ENCODE results near the gene TTC14. TPM values are rescaled to one million over a fixed set of nuclear protein-coding genes. Genes with fewer than 3 reads are reported as not detected.

Gene TTC14
- total and polyA plus RNA-seq, 2 of the 8 experiments (the other 6 are each of a cell fraction or from before 2014, with no cell fraction given) = 10.2 to 22.3 TPM

- Histone ChIP-seq H3K4me1 (replicated peaks in 1 of 4; ENCODE audit: control insufficient read depth in 3 of 4, insufficient read depth in 4 of 4, low read length in 3 of 4) (no peaks in the 10 kb centered on the region), H3K9me3 (ENCODE audit: insufficient read depth in 2 of 2, low read depth in 1 of 2, low read length in 1 of 2) (no peaks in the 10 kb centered on the region), H3K36me3 (ENCODE audit: control insufficient read depth in 2 of 4, insufficient read depth in 4 of 4, low read length in 3 of 4) (peaks cover 9 to 32% (median 19%) of the 10 kb centered on the region in 4 experiments; a peak in 7 of 8 replicates), H3K27ac (ENCODE audit: low read depth, low read length) (no peak overlapping the region), H3K9ac (replicated peaks in 1 of 4; ENCODE audit: extremely low read depth in 1 of 4, low read depth in 3 of 4, low read length in 3 of 4) (no peak overlapping the region), H2AFZ (ENCODE audit: low read length) (no peak overlapping the region), H3K23ac (ENCODE audit: insufficient read length) (no peak overlapping the region), H2BK12ac (ENCODE audit: low read depth, low read length) (no peak overlapping the region), H2BK5ac (ENCODE audit: low read depth, low read length) (no peak overlapping the region), H4K5ac (ENCODE audit: insufficient read length, low read depth, low read length) (no peak overlapping the region), H3K23me2 (ENCODE audit: low read depth, low read length) (no peaks in the 10 kb centered on the region), H3K14ac (ENCODE audit: insufficient read length) (no peak overlapping the region), H4K20me1 (replicated peaks in 1 of 2; ENCODE audit: control insufficient read depth in 1 of 2, insufficient read depth in 2 of 2, low read length in 2 of 2) (no peaks in the 10 kb centered on the region), H3K79me2 (ENCODE audit: control insufficient read depth in 1 of 2, insufficient read depth in 2 of 2, low read length in 2 of 2) (no peaks in the 10 kb centered on the region), H3K18ac (ENCODE audit: extremely low read depth, low read length) (no peak overlapping the region), H3K4me2 (ENCODE audit: insufficient read depth in 1 of 2, low read depth in 2 of 2, low read length in 2 of 2) (no peak overlapping the region), H2AK5ac (ENCODE audit: low read depth, low read length) (no peak overlapping the region), H2BK120ac (replicated peaks; ENCODE audit: low read depth, low read length) (no peak overlapping the region), H3K79me1 (ENCODE audit: low read depth, low read length) (no peaks in the 10 kb centered on the region), H3K4ac (replicated peaks; ENCODE audit: insufficient read length, low read depth, low read length) (no peak overlapping the region), H3K56ac (replicated peaks; ENCODE audit: insufficient read length, low read depth, low read length) (no peak overlapping the region), H4K8ac (ENCODE audit: extremely low read depth, insufficient read depth, low read length) (no peak overlapping the region), H2BK20ac (ENCODE audit: low read length) (no peak overlapping the region), H3K4me3 (ENCODE audit: extremely low read depth in 1 of 4, insufficient read depth in 2 of 4, low read depth in 3 of 4, low read length in 4 of 4) (no peak overlapping the region), H3K27me3 (replicated peaks in 1 of 4; ENCODE audit: control insufficient read depth in 3 of 4, extremely low read depth in 1 of 4, insufficient read depth in 3 of 4, low read length in 3 of 4) (no peaks in the 10 kb centered on the region), H2BK15ac (ENCODE audit: low read length) (no peak overlapping the region), H4K91ac (replicated peaks; ENCODE audit: insufficient read length, low read length) (no peak overlapping the region)
- 90% methylated on average over 3 of the region's 3 CpGs; no CpG with 5 or more reads in 1 of the 2 experiments for WGBS, 2 experiments (ENCODE audit: extremely low coverage in 1 of 2, insufficient coverage in 1 of 2, insufficient read length in 1 of 2, insufficient replicate concordance in 2 of 2, low coverage in 1 of 2, low lambda C conversion rate in 2 of 2, missing lambda C conversion rate in 1 of 2)
- POLR2A ChIA-PET (ENCODE audit: partially characterized antibody) = interaction anchor here (0.7 to 1.5 kb wide), 3 partner anchors 11 to 77 kb away, joined by 3 to 4 read pairs (median 4); partner anchors contain the start of gene TTC14
- no peak for TF ChIP-seq TAF7 (optimal IDR thresholded peaks at IDR 0.05; ENCODE audit: borderline replicate concordance, low read depth, low read length)
- no peak for TF ChIP-seq POLR2A (IDR thresholded peaks at IDR 0.05; ENCODE audit: control extremely low read depth in 1 of 2, low read depth in 2 of 2, low read length in 2 of 2)
- TF ChIP-seq POU5F1 (IDR thresholded peaks at IDR 0.05; ENCODE audit: low read depth, low read length) = no peak
- no peak for TF ChIP-seq YY1 (IDR thresholded peaks at IDR 0.05; ENCODE audit: low read depth, low read length)
- no peak for TF ChIP-seq TEAD4 (IDR thresholded peaks at IDR 0.05; ENCODE audit: low read depth, low read length)
- TF ChIP-seq TAF1 (IDR thresholded peaks at IDR 0.05; ENCODE audit: low read depth, low read length) = no peak
- no peak for TF ChIP-seq CEBPB (IDR thresholded peaks at IDR 0.05; ENCODE audit: low read depth, low read length)
- FAIRE-seq (no peak), DNase-seq (ENCODE audit: low read depth in 1 of 2, low spot score in 2 of 2) (no peak)
- CTCF ChIA-PET (ENCODE audit: partially characterized antibody) = interaction anchor here (1.2 to 3.4 kb wide), 2 partner anchors 18 to 29 kb away, joined by 3 to 12 read pairs; no protein-coding TSS in a partner anchor
Measured at GRCh38 chr3:180615954-180616353, 14.0 kb downstream of the TTC14 start.
